ENCODE results near the gene GVQW3. TPM values are rescaled to one million over a fixed set of nuclear protein-coding genes. Genes with fewer than 3 reads are reported as not detected.

Gene GVQW3
- total RNA-seq, 2 donors from 2014 or later = 0.68 to 3.2 TPM

- no peak for ATAC-seq (ENCODE audit: insufficient number of reproducible peaks, low FRiP score, low read depth)
Measured at GRCh38 chr11:76406359-76406758, 25.2 kb downstream of the GVQW3 start.

GRCh38 chr11:76408171-76408965, 27.2 kb downstream of the GVQW3 start:
- no peak overlapping the region for H3K4me3 ChIP-seq
- no peak overlapping the region for H3K27ac ChIP-seq
- H3K36me3 ChIP-seq = no peaks in the 10 kb centered on the region
- H3K4me1 ChIP-seq (ENCODE audit: control insufficient read depth in 1 of 2, low read depth in 2 of 2) = no peaks in the 10 kb centered on the region
- no peaks in the 10 kb centered on the region for H3K27me3 ChIP-seq (replicated peaks; ENCODE audit: insufficient read depth)
- ATAC-seq (ENCODE audit: insufficient number of reproducible peaks, low FRiP score, low read depth) (no peak), DNase-seq (ENCODE audit: low spot score) (no peak)
- no peak for TF ChIP-seq CTCF (IDR thresholded peaks at IDR 0.05)
- no peaks in the 10 kb centered on the region for H3K9me3 ChIP-seq

More at GRCh38 chr11:76406359-76406758, 25.2 kb downstream of the GVQW3 start:
- no peak for DNase-seq (ENCODE audit: low spot score)
- H3K4me3 ChIP-seq = no peak overlapping the region
- H3K9me3 ChIP-seq = no peaks in the 10 kb centered on the region
- no peaks in the 10 kb centered on the region for H3K4me1 ChIP-seq (ENCODE audit: control insufficient read depth in 1 of 2, low read depth in 2 of 2)
- no peaks in the 10 kb centered on the region for H3K27me3 ChIP-seq (replicated peaks; ENCODE audit: insufficient read depth)
- TF ChIP-seq CTCF (IDR thresholded peaks at IDR 0.05) = no peak
- H3K36me3 ChIP-seq = no peaks in the 10 kb centered on the region
- H3K27ac ChIP-seq = no peak overlapping the region

GRCh38 chr11:76410851-76411357, 29.8 kb downstream of the GVQW3 start:
- ATAC-seq (ENCODE audit: insufficient number of reproducible peaks, low FRiP score, low read depth) (no peak), DNase-seq (ENCODE audit: low spot score) (no peak)

GRCh38 chr11:76415073-76415472, 34.0 kb downstream of the GVQW3 start:
- Histone ChIP-seq H3K27ac (no peak overlapping the region), H3K4me3 (no peak overlapping the region), H3K27me3 (replicated peaks; ENCODE audit: insufficient read depth) (no peaks in the 10 kb centered on the region), H3K9me3 (no peaks in the 10 kb centered on the region), H3K36me3 (no peaks in the 10 kb centered on the region), H3K4me1 (ENCODE audit: control insufficient read depth in 1 of 2, low read depth in 2 of 2) (no peaks in the 10 kb centered on the region)
- TF ChIP-seq CTCF (IDR thresholded peaks at IDR 0.05) = no peak
- ATAC-seq (ENCODE audit: insufficient number of reproducible peaks, low FRiP score, low read depth) (no peak), DNase-seq (ENCODE audit: low spot score) (no peak)

More at GRCh38 chr11:76410851-76411357, 29.8 kb downstream of the GVQW3 start:
- Histone ChIP-seq H3K4me1 (ENCODE audit: control insufficient read depth in 1 of 2, low read depth in 2 of 2) (no peaks in the 10 kb centered on the region), H3K27me3 (replicated peaks; ENCODE audit: insufficient read depth) (no peaks in the 10 kb centered on the region), H3K27ac (no peak overlapping the region), H3K9me3 (no peaks in the 10 kb centered on the region), H3K36me3 (no peaks in the 10 kb centered on the region), H3K4me3 (no peak overlapping the region)
- TF ChIP-seq CTCF (IDR thresholded peaks at IDR 0.05) = no peak

- Histone ChIP-seq H3K27me3 (replicated peaks; ENCODE audit: insufficient read depth) (no peaks in the 10 kb centered on the region), H3K4me3 (no peak overlapping the region), H3K9me3 (no peaks in the 10 kb centered on the region), H3K27ac (no peak overlapping the region), H3K4me1 (ENCODE audit: control insufficient read depth in 1 of 2, low read depth in 2 of 2) (no peaks in the 10 kb centered on the region), H3K36me3 (no peaks in the 10 kb centered on the region)
- no peak for DNase-seq (ENCODE audit: low spot score)
- no peak for TF ChIP-seq CTCF (IDR thresholded peaks at IDR 0.05)
- ATAC-seq (ENCODE audit: insufficient number of reproducible peaks, low FRiP score, low read depth) = no peak
Measured at GRCh38 chr11:76419896-76420295, 38.8 kb downstream of the GVQW3 start.
